NOMO-1 treated with dmso at 0.1 percent for 144 hours (cell line): ENCODE results near the gene ABCA9.
"Not testable (repeated sequence)": the region's sequence is repeated elsewhere in the genome, so short reads cannot be mapped to it uniquely, and the experiment has no call there.

Experiments used
- DNase-seq: peaks from one replicate; lab custom pipeline; 2025; ENCODE audit not compliant: unreplicated experiment; lab: John Stamatoyannopoulos, UW

Gene ABCA9

DNA sequence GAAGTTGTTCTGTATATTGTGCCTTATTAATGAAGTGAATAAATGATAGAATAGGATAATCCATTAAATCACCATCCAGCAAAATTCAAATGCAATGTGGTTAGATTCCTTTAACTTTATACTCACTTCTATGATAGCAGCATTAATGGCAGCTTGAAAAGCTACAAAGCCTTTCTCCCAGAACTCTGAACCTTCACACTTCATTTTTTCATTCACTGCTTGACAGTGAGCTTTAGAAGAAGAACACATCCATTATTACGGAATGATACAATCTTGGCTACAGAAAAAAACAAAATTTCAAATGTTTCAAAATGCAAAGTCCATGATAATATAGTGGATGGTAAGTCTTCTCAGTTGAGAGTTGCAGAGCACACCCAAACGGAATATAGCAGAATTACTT lies 16.4 kb downstream of the ABCA9 start:
- no peak for DNase-seq

GRCh38 chr17:69043098-69043734 lies 17.5 kb downstream of the ABCA9 start:
- no peak for DNase-seq

- no peak for DNase-seq
Measured at GRCh38 chr17:69042308-69042707, 18.4 kb downstream of the ABCA9 start.

DNA sequence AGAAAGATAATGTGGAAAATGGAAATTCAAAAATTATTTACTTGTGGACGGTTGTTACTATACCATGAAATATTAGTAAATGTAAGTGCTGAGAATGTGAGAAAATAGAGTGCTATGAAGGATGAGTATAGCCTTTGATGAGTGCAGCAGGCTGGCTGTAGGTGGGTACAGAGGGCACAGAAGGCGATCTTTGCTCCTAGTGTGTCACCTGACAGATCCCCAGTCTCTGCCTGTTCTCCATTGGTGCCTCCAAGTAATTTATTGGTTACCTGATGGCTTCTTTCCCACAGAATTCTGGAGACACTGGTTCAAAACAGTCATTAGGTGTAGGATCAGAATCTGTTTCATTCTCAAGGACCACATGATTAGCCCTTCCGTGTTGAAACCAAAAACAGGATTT lies 28.9 kb downstream of the ABCA9 start:
- DNase-seq: no peak

DNA sequence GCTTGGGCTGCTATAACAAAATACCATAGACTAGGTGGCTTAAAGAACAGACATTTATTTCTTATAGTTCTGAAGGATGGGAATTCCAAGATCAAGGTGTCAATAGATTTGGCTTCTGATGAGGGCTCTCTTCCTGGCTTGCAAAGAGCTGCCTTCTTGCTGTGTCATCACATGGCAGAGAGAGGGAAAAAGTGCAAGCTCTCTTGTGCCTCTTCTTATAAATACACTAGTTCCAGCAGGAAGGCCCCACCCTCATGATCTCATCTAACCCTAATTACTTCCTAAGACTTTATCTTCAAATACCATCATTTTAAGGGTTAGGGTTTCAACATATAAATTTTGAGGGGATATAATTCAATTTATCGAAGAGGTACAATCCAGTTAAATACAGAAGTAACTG lies 30.6 kb downstream of the ABCA9 start:
- no peak for DNase-seq

- DNase-seq: no peak
Measured at GRCh38 chr17:69018687-69019086, 42.0 kb downstream of the ABCA9 start.

GRCh38 chr17:69018022-69018615 lies 42.6 kb downstream of the ABCA9 start:
- no peak for DNase-seq

DNA sequence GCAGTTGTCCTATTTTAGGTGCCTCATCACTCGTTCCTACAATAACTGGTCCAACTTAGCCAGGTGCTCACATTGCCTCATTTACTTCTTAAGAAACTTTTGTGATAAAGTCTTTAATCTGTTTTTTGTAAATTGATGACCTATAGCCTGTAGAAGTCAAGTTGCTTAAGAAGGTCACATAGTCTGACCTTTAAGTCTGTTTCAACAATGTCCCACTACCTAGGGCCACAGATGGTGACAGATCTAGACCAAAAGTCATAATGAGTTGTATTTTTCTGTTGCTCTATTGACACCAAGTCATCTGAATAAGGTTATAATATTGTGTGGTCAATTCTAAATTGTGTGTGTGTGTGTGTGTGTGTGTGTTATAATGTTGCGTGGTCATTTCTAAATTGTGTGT lies 45.1 kb downstream of the ABCA9 start:
- DNase-seq: no peak

DNA sequence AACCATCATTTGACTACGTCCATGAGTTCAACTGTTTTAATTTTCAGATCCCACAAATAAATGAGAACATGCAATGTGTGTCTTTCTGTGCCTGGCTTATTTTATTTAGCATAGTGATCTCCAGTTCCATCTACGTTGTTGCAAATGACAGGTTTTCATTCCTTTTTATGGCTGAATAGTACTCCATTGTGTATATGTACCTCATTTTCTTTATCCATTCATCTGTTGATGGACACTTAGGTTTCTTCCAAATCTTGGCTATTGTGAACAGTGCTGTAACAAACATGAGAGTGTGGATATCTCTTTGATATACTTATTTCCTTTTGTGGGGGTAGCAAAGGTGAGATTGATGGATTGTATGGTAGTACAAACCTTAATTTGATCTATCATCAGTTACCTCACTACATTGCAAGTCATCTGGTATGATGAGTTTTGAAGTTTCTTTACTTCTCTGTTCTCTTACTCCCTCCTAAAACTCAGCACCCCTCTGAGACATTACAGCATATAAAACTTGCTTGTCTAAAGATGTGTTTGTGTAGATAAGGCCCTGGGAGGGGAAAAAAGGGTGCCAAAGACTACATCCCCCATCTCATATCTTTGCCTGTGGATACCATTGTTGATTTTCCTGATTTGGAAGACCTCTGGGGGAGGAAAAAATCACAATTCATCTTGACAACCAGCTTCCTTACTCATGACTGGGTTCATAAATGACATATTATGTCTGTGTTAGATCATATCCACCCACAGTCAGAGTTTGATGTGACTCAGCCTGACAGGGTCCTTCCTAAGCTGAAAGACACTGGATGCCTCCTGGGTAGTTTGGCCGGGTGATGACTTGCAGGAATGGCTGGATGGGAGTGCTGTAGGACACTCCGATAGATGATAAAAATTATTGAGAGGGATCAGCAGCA lies 47.6 kb downstream of the ABCA9 start:
- no peak for DNase-seq

DNA sequence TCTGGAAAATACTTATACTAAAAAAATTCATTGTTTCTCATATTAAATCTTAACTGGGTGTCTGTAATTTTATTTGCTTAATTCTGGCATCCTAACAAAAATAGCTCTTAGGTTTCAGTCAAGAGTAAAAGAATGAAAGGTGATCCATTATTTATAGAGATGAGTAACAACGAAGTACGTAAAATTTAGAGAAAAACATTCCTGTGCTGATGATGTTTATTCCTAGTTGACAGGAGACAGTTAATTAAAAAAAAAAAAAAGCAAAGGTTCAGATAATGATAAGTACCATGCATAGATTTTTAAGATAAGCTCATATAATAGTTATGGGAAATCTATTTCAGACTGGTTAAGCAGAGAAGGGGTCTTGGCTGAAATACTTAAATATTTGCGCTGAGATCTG lies 50.8 kb downstream of the ABCA9 start:
- DNase-seq: no peak

DNA sequence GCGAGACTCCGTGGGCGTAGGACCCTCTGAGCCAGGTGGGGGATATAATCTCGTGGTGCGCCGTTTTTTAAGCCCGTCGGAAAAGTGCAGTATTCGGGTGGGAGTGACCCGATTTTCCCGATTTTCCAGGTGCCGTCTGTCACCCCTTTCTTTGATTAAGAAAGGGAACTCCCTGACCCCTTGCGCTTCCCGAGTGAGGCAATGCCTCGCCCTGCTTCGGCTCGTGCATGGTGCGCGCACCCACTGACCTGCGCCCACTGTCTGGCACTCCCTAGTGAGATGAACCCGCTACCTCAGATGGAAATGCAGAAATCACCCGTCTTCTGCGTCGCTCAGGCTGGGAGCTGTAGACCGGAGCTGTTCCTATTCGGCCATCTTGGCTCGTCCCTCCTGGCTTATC lies 56.0 kb downstream of the ABCA9 start:
- not testable (repeated sequence) for DNase-seq

DNA sequence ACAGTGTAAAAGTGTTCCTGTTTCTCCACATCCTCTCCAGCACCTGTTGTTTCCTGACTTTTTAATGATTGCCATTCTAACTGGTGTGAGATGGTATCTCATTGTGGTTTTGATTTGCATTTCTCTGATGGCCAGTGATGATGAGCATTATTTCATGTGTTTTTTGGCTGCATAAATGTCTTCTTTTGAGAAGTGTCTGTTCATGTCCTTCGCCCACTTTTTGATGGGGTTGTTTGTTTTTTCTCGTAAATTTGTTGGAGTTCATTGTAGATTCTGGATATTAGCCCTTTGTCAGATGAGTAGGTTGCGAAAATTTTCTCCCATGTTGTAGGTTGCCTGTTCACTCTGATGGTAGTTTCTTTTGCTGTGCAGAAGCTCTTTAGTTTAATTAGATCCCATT lies 61.0 kb downstream of the ABCA9 start:
- not testable (repeated sequence) for DNase-seq

- DNase-seq: no peak
Measured at GRCh38 chr17:68993112-68993511, 67.6 kb downstream of the ABCA9 start.

GRCh38 chr17:68987966-68988365 lies 72.8 kb downstream of the ABCA9 start:
- no peak for DNase-seq

DNA sequence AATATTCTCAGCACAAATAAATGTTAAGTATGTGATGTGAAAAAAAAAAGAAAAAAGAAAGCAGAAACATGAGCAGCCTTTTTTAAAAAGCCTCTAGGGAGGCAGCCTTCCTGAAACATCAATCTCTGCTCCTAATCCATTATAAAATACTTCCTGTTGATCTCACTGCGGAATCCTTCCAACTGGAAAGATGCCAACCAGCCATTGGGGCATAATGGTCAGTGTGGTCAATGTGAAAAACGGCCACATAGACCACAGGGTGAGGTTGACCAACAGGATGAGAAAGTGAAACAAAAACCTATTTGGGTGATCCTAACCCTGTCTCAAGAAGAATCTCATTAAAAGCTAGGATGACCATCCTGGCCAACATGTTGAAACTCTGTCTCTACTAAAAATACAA lies 79.4 kb downstream of the ABCA9 start:
- DNase-seq: no peak

DNA sequence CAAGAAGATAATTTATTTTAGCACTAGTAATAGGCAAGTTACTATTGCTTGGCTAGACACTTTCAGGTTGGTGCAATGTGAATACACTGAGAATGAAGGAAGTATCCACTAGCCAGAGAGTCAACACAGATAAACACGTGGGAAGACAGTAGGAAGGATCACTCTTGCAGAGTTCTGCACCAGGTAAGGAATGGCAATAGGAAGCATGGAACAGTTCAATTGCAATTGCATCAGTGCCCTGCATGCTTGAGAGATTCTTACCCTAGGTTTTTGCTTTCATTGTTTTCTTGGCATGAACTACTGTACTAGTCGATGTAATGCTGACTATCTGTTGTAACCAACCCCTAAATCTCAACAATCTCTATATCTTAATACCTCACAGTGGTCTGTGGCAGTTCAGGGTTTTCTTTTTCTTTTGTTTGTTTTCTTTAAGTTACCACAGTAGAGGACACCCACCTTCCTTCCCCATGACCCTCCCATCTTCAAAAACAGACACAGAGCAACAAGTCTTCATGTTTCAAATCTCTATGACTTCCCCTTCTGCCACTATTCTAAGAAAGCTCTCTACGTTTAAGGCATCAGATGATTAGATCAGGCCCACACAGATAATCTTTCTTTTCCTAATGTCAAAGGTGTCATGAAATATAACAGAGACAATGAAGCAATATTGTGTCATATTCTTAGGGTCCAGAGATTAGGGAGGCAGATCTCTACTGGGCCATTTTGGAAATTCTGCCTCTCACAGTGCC lies 87.5 kb downstream of the ABCA9 start:
- no peak for DNase-seq

DNA sequence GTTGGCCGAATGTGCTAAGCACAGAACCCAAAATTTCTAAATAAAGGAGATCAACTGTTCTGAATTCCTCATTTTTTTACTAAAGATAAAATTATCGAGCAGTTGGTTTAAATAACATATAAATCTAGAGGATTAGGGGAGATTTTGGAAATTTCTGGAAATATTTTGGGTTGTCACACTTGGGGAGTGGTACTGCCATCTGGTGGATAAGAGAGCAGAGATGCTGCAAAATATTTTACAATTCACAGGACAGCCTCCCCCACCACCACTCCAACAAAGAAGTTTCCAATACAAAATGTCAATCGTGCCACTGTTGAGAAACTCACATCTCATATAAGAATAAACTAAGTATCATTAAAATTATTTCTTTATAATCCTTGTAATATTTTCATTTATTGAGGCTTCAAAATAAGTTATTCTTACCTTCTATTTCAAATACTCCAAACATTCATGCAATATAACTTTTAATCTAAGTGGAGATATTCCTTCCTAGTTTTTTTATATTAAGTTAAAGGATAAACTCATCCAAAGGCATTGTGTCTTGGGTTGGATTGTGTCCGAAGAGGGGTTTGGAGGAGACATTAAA lies 88.5 kb downstream of the ABCA9 start:
- DNase-seq: no peak

GRCh38 chr17:68969101-68969500 lies 91.6 kb downstream of the ABCA9 start:
- peak; percentile 38 for DNase-seq

GRCh38 chr17:68963958-68964357 lies 96.8 kb downstream of the ABCA9 start:
- DNase-seq: no peak

- DNase-seq: no peak
Measured at GRCh38 chr17:68961214-68961882, 99.4 kb downstream of the ABCA9 start.
